Karpas-422 (cell line): ENCODE data around the gene DDX55. TPM values are rescaled to one million over a fixed set of nuclear protein-coding genes. Genes with fewer than 3 reads are reported as not detected.

Source experiments
- DNase-seq: peaks from one replicate; pipeline ENCODE4 v3.0.0-alpha.2; 2015
- H2AFZ ChIP-seq: fragments of 200-600 bp; sonication (generic); 2 replicates; pipeline ENCODE4 v1.6.1; 2014; ENCODE audit warnings: antibody characterized with exemption, low read length, mixed read lengths
- H3K27ac ChIP-seq: fragments of 200-600 bp; sonication (generic); 2 replicates; pipeline ENCODE4 v1.5.1; 2014; ENCODE audit warnings: mild to moderate bottlenecking, low read length, moderate library complexity
- H3K27me3 ChIP-seq: fragments of 200-600 bp; sonication (generic); 2 replicates; pipeline ENCODE4 v1.6.1; 2014; ENCODE audit warnings: low read length, mixed read lengths
- H3K36me3 ChIP-seq: fragments of 200-600 bp; sonication (generic); 2 replicates; pipeline ENCODE4 v1.6.1; 2014; ENCODE audit warnings: low read length, mixed read lengths; ENCODE audit not compliant: insufficient read depth
- H3K4me1 ChIP-seq: fragments of 200-600 bp; sonication (generic); 2 replicates; pipeline ENCODE4 v1.6.1; 2014; ENCODE audit warnings: mild to moderate bottlenecking, low read length, mixed read lengths
- H3K4me2 ChIP-seq: fragments of 200-600 bp; sonication (generic); 2 replicates; pipeline ENCODE4 v1.6.1; 2014; ENCODE audit warnings: low read length, low read depth, mild to moderate bottlenecking; ENCODE audit not compliant: poor library complexity, severe bottlenecking
- H3K4me3 ChIP-seq: fragments of 200-600 bp; sonication (generic); 2 replicates; pipeline ENCODE4 v1.5.1; 2014; ENCODE audit warnings: mild to moderate bottlenecking, antibody characterized with exemption, low read length, mixed read lengths
- H3K79me2 ChIP-seq: fragments of 200-600 bp; sonication (generic); 2 replicates; pipeline ENCODE4 v1.6.1; 2014; ENCODE audit warnings: mild to moderate bottlenecking, low read length, mixed read lengths
- H3K9ac ChIP-seq: fragments of 200-600 bp; sonication (generic); 2 replicates; pipeline ENCODE4 v1.6.0; 2014; ENCODE audit warnings: low read length
- H3K9me2 ChIP-seq: fragments of 200-600 bp; sonication (generic), shearing (Covaris generic); replicated peaks from 2 replicates; pipeline ENCODE4 v1.6.0; 2014; ENCODE audit warnings: mild to moderate bottlenecking, low read length, moderate library complexity; ENCODE audit not compliant: insufficient read depth
- H3K9me3 ChIP-seq: fragments of 300-700, 200-600 bp; sonication (generic); 2 replicates; pipeline ENCODE4 v1.6.1; 2014; ENCODE audit warnings: low read length, mixed read lengths
- H4K20me1 ChIP-seq: fragments of 200-600 bp; sonication (generic); 2 replicates; pipeline ENCODE4 v1.6.1; 2014; ENCODE audit warnings: mild to moderate bottlenecking, antibody characterized with exemption, low read length, low read depth; ENCODE audit not compliant: insufficient read depth
- small RNA-seq: library from RNA; depleted of rRNA; stranded (forward); fragments of <200 nt; gene quantifications from one replicate; pipeline ENCODE3, GENCODE V24; 2014
- total RNA-seq: library from RNA; depleted of rRNA; stranded (reverse); fragments of >200 nt; shearing (Covaris generic); gene quantifications from 2 replicates; pipeline ENCODE4 v1.2.3, GENCODE V29; 2014; ENCODE audit warnings: low replicate concordance; rRNA removed

The DDX55 gene
- total RNA-seq, 1 experiment from 2014 or later, result 36.4 TPM

DNA sequence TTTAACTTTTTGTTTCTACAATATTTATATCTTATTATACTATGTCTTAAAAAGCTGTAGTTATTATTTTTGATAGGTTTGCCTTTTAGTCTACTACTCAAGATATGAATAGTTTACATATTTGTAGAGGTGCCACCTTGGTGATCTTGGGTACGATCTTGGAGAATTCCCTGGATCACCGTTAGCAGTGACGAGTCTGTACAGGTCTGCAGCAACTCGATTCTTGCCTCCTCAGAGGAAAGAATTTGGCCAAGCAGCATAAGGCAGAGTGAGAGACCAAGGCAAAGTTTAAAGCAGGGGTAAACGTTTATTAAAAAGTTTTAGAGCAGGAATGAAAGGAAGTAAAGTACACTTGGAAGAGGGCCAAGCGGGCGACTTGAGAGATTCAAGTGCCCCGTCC lies 65.9 kb downstream of the DDX55 start:
- no peak for DNase-seq
- Histone ChIP-seq H2AFZ (no peak overlapping the region), H3K9ac (no peak overlapping the region), H3K27me3 (no peaks in the 10 kb centered on the region), H3K4me1 (peaks cover 11% of the 10 kb centered on the region), H3K4me2 (no peak overlapping the region), H3K27ac (no peak overlapping the region), H3K4me3 (no peak overlapping the region), H4K20me1 (no peaks in the 10 kb centered on the region), H3K36me3 (peaks cover 5% of the 10 kb centered on the region), H3K9me3 (no peaks in the 10 kb centered on the region), H3K9me2 (no peaks in the 10 kb centered on the region), H3K79me2 (no peaks in the 10 kb centered on the region)

Small RNA genes lying within 50 kb of the gene (small RNA-seq; reads per million reads assigned to genes)
- 0.24 reads per million for gene SNORA9B

Other genes starting within 250 kb of the DDX55 start
- gene SBNO1, start 237.3 kb upstream of the DDX55 start, total RNA-seq, result 31.5 and 31.7 TPM in 2 replicates
- 44.1 and 48.4 TPM in 2 replicates for gene KMT5A, start 218.0 kb upstream of the DDX55 start, total RNA-seq
- gene RILPL2, start 165.4 kb upstream of the DDX55 start, total RNA-seq, result 1.4 and 3.3 TPM in 2 replicates
- gene SNRNP35, start 144.0 kb upstream of the DDX55 start, total RNA-seq, result 12.6 and 25.3 TPM in 2 replicates
- 0.07 TPM in 1 of 2 replicates, not detected in the other for gene RILPL1, start 68.4 kb upstream of the DDX55 start, total RNA-seq
- gene TMED2, start 17.5 kb upstream of the DDX55 start, total RNA-seq, result 119 and 154 TPM in 2 replicates
- 51.0 and 116 TPM in 2 replicates for gene EIF2B1, start 31.6 kb downstream of the DDX55 start, total RNA-seq
- 21.6 and 72.3 TPM in 2 replicates for gene GTF2H3, start 31.7 kb downstream of the DDX55 start, total RNA-seq
- gene TCTN2, start 69.0 kb downstream of the DDX55 start, total RNA-seq, result 3.1 and 6.4 TPM in 2 replicates
- 33.3 and 39.0 TPM in 2 replicates for gene ATP6V0A2, start 110.3 kb downstream of the DDX55 start, total RNA-seq
- gene DNAH10, start 160.2 kb downstream of the DDX55 start, total RNA-seq, result 0.29 and 0.30 TPM in 2 replicates